LHCN-M2 (cell line): ENCODE measurements around the gene UBXN10. TPM values are rescaled to one million over a fixed set of nuclear protein-coding genes. Genes with fewer than 3 reads are reported as not detected.

Experiments
- DNase-seq: peaks from one replicate; pipeline ENCODE4 v3.0.0-alpha.2; 2012; ENCODE audit warnings: low read depth
- polyA plus RNA-seq: library from polyadenylated mRNA; unstranded; fragments of >200 nt; gene quantifications from one replicate; pipeline ENCODE4 v1.2.1, GENCODE V29; 2012; ENCODE audit warnings: missing spikeins
- total RNA-seq: library from RNA; depleted of rRNA; stranded (reverse); fragments of >200 nt; gene quantifications from 2 replicates; pipeline ENCODE4 v1.2.3, GENCODE V29; 2014; rRNA removed

UBXN10 gene, protein sequence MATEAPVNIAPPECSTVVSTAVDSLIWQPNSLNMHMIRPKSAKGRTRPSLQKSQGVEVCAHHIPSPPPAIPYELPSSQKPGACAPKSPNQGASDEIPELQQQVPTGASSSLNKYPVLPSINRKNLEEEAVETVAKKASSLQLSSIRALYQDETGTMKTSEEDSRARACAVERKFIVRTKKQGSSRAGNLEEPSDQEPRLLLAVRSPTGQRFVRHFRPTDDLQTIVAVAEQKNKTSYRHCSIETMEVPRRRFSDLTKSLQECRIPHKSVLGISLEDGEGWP
- not detected in 2 replicates for total RNA-seq
- polyA plus RNA-seq: not detected

DNA sequence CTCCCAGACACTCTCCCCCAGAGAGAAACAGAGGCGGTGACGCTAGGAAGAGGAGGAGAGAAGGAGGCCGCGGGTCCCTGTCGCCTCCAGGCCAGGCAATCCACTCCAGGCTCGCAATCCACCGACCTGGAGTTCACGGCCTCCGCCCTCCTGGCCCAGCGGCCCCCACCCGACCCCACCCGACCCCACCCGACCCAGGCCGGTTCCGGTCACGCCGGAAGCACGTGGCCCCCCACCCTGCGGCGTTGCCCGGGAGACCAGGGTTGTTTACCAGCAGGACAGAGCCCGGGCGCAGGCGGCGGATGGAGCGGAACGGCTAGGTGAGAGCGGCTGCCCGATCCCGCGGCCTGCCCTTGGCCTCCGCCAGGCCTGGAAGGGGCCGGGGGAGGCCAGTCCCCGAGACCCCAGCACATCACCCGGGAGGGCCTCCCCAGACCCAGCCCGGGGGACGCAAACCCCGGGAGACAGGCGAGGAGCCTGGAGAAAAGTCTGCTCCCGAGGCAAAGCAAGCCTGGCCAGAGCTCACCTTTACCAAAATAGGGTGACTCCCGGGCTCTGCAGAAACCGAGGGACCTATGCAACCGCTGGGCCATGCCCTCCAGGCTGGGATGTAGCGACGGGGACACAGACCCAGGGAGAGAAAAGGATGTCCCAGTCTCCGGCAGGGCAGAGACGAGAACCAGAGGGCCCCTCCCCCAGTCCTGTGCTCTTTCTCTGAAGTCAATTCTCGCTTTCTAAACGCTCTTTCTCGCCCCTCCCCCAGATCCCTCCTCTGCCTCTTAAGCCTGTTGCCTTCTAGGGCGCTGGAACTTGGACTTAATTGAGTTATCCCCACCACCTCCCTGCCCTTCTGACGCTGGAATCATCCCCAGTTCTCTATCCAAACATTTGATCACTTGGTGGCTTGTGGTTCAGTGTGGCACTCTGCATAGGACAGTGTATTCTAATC lies at the start of gene UBXN10, which contains the start of gene PLA2G2C:
TSS of gene UBXN10 (plus strand) at position 263 of the 949 bp plus-strand sequence. CDS start 4,466 bp downstream, outside the sequence.
TSS of gene PLA2G2C (minus strand) at position 685 of the 949 bp plus-strand sequence. CDS start 9,155 bp downstream, outside the sequence.
- DNase-seq: no peak

DNA sequence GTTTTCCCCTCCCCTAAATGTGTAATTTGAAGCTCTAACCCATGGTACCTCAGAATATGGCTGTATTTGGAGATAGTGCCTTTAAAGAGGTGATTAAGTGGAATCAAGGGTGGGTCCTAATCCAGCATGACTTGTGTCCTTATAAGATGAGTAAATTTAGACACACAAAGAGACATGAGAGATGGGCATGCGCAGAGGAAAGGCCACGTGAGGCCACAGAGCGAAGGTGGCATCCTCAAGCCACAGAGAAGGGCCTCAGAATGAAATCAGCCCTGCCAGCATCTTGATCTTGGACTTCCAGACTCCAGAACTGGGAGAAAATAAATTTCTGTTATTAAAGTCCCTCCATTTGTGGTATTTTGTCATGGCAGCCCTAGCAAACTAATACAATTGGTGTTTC lies 49.6 kb upstream of the UBXN10 start:
- no peak for DNase-seq

DNA sequence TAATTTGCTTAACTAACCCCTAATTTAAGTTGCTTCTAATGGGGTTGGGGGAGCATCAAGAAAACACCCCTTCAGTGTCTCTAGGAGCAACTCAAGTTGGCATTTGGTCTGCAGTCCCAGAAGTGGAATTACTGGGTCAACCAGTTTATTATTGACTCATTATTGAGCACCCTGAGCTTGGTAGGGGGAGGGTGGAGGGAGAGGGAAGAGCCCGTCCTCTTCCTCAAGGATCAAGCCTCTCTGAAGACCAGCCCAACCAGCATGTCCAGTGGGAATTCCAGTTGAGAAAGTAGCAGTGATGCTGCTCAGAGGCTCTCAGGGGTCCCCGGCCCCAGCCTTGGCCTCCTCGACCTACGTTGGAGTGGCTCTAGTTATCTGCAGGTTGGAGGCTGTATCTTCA lies 48.8 kb upstream of the UBXN10 start:
- DNase-seq: no peak

DNA sequence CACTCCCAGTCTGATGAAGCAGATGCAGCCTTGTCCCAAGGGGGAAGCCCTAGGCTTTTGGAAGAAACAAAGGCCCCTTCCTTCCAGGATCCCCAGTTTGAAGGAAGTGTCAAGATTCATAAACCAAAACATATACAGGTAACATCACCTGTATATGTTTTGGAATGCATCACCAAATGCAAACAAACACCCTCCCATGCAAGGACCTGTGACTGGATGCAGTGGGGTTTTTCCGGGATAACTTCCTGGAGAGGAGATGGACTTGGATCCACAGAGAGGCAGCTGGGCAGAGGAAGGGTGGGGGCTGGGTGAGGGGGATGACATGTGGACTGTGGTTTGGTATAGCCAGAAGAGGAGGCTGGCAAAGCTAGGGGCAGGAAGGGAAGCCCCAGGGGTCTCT lies 48.3 kb upstream of the UBXN10 start:
- no peak for DNase-seq

DNA sequence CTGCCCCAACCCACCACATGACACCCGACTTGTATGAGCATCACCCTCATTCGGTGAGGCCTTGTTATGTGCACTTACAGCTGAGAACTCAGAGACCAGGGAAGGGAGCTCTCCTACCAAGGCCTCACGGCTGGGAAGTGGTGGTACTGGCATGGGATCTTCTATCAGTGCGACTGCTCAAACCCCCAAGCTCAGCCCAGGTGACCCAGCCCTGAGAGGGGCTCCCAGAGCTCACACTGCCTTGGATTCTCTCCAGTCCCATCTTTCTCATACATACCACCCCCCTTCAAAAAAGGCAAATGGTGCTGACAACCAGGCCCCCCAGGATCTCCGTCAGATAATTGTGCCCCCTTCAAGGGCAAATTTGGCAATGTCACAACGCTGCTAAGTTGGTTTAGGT lies 47.5 kb upstream of the UBXN10 start:
- no peak for DNase-seq

DNA sequence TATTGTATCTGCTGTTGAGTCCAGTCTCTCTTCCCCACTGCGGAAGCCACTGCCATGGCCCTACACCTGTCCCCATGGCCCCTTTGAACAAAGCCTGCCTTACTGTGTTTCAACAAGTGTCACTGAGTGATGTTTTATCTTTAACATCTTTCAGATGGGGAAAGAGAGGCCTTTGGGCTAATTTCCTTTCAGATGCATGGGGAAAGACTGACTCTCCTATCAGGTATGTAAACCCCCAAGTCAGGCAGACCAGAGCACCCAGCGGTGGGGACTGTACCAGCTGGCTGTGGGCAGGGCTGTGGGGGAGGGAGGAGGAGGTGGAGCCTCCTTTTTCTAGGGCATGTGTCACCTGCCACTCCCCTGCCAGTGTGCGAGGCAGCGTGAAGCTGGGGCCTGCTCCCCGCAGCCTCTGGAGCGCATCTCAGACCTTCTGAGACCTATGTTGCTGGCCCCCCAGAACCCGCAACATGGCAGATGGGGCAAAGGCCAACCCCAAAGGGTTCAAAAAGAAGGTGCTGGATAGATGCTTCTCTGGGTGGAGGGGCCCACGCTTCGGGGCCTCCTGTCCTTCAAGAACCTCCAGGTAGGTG lies 46.8 kb upstream of the UBXN10 start, which contains the start of gene PLA2G2F:
TSS of gene PLA2G2F (plus strand) at position 363 of the 590 bp plus-strand sequence. CDS start at position 468, 105 bp downstream.
- DNase-seq: no peak

DNA sequence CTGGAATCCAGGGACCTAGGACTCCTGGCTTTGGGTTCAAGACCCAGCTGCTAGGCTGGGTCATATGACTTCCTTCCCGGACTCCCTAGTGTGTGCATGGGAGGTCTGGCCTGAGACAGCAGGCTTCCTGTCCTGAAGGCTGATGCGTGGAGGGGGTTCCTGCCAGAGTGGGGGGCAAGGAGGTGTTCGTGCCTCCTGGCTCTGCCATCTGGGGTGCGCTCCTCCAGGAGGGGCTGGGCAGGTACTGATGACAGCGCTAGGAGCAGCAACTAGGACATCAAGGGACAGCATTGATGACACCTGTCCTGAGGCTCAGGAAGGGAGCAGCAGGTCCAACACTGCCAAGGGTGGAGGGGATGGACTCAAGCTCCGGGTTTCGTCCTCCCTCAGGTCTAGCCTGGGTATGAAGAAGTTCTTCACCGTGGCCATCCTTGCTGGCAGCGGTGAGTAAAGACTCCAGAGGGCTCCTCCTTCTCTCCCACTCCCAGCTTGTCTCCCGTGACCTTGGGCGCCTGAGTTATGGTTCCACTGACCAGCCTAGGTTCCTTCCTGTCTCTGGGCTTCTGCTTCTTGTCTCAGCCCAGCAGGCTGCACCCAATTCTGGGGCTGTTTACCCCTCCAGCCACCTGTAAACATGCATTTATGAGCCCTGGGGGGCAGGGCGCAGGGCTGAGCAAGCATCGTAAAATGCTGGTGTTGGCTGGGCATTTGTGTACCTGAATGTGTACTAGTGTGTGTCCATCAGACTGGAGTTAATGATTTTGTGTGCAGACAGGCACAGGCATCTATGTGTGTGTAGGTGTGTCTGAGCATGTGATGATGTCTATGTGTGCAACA lies 45.9 kb upstream of the UBXN10 start:
- no peak for DNase-seq

DNA sequence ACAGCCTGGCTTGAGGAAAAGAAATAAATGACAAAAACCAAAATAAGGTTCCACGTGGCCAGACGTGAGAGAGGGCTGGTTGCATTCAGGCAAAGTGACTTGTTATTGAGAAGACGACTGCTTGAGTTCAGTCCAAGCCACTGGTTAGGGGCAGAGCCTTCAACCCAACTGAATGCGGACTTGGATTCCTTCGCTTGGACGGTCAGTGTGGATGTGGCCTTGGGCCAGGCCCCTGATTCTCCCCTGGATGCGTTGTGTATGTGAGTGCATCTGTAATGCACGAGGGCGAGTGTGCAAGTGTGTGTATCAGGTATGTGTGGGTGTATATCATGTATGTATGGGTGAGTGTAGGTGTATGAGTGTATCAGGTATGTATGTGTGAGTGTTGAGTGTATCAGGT lies 44.9 kb upstream of the UBXN10 start:
- DNase-seq: no peak

DNA sequence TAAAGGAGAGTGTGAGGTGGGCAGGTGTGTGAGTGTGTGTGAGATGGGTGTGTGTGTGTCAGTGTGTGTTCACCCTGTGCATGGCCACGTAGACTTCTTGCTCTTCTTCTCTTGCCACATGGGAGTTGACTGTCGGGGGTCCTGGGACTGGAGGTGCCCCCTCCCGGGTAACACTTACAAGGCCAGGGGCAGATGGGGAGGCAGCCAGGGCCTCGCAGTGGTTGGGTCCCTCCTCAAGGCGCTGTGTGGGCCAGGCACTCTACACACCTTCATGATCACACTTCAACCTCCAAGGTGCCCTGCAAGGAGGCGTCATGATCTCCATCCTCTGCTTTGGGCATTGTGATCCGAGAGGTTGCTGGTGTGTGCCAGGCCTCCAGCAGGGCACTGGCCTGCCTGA lies 44.4 kb upstream of the UBXN10 start:
- no peak for DNase-seq

DNA sequence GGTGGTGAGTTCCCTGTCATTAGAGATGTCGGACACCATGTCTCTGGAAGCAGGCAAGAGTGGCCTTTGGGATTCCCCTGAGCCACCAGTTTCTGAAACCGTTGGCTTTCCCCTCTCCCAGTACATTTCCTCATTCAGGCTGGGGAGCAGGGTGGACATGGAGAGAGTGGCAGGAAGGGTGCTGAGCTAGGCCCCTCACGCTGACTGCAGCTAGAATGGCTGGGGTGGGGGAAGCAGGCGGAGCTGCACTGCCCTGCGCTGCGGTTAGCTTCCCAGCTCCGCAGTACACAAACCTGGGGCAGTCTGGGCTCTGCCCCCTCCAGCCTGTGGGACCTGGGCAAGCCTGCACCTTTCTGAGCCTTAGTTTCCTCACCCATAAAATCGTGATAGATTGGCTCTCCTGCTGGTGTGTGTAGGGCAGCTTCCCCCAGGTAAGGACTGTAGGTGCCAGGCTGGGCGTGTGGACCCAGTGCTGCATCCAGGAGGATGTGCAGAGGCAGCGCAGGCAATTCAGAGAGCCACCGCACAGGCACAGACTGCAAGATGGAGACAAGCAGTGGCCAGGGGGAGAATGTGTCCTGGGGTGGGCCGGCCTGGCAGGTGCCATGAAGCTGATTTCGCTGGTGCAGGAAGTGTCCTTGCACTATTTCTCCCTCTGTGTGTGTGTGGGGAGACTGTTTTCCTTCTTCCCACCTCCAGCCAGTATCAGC lies 43.7 kb upstream of the UBXN10 start:
- no peak for DNase-seq

DNA sequence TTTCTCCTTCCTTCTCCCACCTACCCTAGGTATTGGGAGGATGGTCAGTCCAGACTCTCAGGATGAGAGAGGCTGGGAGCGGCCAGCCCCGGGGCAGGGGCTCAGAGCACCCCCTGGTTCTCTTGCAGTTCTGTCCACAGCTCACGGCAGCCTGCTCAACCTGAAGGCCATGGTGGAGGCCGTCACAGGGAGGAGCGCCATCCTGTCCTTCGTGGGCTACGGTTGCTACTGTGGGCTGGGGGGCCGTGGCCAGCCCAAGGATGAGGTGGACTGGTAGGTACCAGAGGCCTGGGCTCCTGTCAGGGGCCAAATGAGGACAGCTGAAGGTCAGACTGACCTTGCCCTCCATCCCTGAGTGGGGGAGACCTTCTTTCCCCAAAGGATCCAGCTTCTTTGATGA lies 42.6 kb upstream of the UBXN10 start:
- DNase-seq: no peak

DNA sequence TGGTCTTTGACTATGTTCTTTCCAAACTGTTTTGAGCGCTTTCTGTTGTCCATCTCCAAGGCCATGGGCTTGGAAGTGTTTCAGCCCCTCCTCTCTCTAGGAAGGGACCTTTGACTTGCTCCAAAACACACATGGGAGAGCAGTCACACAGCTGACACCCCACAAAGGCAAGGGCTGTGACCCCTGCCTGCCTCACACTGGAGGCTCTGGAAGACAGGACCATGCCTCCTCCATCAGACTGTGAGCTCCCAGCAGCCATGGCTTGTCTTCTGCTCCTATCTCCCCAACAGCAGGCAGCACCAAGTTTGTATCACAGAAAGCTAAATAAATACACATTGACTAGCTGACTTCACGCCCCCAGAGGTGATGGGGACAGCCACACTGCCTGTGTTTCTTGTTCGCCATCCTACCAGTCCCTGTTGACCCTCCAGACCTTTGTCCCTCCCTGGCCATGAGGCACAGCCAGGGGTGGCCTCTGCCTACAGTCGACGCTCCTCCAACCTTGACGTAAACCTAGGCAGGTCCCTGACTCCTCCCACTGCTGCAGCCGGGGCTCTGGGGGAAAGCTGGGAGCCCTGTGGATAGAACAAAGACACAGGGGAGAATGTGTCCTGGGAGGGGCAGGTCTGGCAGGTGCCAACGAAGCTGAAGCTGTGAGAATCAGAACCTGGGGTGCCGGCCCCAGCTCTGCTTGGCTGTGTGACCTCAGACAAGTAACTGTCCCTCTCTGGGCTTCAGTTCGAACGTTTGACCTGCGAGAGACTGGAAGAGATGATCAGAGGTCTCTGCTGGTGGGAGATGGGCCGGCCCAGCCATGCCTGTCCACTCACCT lies 41.9 kb upstream of the UBXN10 start:
- no peak for DNase-seq

DNA sequence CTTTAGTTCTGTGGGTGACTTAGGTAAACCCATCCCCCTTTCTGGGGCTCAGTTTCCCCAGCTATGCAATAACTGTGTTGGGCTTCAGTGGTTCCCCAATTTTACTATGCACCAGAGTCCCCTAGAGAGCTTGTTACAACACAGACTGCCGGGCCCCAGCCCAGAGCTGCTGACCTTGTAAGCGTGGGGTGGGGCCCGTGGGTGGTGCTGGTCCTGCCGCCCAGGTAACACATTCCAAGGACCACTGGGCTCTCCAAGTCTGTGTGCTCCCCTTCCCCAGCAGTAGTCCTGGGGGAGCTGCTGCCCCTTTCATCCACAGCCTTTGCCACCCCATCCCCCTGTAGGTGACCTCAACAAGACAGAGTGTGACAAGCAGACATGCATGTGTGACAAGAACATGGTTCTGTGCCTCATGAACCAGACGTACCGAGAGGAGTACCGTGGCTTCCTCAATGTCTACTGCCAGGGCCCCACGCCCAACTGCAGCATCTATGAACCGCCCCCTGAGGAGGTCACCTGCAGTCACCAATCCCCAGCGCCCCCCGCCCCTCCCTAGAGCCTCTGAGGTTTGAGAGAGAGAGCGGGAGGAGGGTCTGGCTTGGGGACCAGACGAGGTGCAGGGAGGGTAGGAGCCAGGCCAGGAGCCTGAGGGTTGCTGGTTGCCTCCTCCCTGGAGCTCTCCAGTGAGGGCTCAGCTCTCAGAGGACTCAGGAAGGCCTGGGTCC lies 37.9 kb upstream of the UBXN10 start:
- no peak for DNase-seq

DNA sequence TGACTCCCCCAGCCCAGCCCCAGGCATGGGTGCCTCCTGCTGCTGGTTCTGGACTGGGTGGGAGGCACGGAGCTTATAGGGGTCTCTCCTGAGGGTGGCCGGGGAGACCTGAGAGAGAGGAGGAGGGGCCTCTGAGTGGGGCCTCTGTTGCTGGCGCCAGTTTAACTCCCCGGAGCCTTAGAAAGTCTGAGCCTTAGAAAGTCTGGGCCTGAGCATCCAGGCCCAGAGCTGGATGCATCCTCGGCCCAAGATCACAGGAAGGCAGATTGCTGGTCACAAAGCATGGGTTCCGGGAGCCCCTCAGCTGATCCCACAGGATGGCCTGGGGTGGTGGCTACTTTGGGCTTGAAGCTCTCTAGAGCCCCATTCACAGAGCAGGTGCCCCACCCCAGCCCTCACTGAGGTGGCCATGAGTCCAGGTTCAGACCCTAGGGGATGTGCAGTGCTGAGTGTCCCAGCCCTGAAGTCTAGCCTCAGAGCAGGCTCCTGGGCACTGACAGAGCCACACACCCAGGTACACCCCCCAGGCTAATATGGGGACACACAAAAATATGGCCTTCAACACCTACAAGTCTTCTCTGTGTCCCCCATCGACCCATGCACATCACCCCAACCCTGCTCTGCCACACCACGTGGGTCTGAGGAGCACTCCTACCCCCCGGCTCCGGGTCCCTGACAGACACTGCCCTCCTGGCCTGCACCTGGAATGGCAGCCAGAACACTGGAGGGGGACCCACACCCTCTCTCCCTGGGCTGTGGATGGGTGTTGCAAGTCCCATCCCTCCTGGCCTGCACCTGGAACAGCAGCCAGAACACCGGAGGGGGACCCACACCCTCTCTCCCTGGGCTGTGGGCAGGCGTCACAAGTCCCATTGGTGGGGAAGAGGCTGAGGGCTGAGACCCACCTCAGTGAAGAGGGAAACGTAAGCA lies 37.1 kb upstream of the UBXN10 start:
- no peak for DNase-seq

DNA sequence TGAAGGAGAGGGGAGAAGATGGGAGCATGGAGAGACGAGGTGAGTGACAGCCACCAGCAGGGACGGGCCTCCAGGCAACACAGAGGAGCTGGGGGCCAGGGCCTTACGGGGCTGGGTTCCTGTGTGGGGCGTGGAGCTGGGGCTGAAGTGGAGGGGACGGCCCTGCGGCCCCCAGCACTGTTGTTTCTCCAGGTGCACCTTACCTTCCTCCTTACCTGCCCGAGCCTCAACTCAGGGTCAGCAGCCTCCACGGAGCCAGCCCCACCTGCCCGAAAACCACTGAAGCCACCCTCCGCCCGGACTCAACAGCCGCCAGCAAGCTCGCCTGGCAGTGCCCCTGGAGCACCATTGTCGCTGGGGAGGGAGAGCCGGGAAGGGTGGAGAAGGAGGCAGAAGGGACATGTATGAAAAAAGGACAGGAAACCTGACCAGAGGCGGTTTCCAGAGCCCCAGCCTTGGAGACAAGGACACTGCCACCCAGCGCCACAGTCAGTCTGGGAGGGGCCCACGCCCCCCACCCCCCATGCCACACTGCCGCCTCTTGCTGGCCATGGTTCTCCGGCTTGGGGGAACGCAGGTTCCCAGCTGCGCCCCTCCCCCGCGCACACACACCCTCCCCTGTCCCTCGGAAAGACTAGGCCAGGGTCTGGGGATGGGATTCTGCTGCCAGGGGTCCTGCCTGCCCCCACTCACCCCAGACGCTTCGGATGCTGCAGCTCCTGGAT lies 36.1 kb upstream of the UBXN10 start:
- no peak for DNase-seq

DNA sequence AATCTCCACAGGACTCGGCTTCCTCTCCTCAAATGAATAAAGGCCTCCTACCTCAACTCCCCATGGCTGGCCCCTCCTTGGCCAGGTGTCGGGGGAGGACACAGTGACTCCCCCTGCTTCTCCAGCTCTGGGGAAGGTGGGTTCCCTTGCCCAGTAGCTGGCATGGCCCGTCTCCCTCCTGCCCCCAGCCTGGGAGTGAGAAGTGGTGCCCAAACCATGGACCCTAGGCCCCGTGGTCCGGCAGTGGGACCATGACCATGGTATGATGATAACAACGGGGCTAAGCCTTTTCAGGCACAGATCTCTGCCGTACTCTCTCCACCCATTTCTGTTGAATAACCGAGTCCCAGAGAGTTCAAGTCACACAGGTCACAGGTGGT lies 35.6 kb upstream of the UBXN10 start:
- DNase-seq: no peak

DNA sequence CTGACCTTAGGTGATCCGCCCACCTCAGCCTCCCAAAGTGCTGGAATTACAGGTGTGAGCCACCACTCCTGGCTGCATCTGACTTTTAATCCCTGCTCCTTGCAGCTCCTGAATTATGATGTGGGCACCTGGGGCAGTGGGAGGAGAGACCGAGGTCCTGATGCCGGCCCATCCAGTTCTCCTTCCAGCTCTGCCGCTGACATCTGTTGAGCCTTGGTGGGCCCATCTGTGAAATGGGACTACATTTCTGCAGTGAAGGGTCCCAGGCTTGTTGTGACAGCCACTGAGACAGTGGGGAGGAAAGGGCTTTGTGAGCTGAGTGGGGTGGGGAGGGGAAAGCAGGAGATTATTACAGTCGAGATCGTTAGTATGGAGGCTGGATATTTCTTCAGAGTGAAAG lies 34.9 kb upstream of the UBXN10 start:
- no peak for DNase-seq
